K562 (cell line): ENCODE data around the gene OR6S1.

ENCODE experiments used
- CTCF ChIP-seq, 3 experiments: IDR thresholded peaks in 2 of 3; conservative IDR thresholded peaks in 1 of 3; 2 replicates each; pipeline ENCODE4 v1.5.1; 2011 to 2012; ENCODE audit warnings: low read length in 3 of 3, mild to moderate bottlenecking in 3 of 3, control low read depth in 2 of 3, improper control_type of control experiment in 1 of 3, inconsistent platforms in 1 of 3, low read depth in 1 of 3, mixed read lengths in 1 of 3, moderate library complexity in 1 of 3; ENCODE audit not compliant: insufficient read depth in 2 of 3
- E2F4 ChIP-seq: sonication (generic); formaldehyde crosslinking; IDR thresholded peaks from 2 replicates; pipeline ENCODE4 v1.8.0; 2022; ENCODE audit warnings: mild to moderate bottlenecking, low read depth, missing genetic modification reagents
- FOXP4 ChIP-seq: sonication (generic); formaldehyde crosslinking; IDR thresholded peaks from 2 replicates; pipeline ENCODE4 v1.8.0; 2022; ENCODE audit warnings: mild to moderate bottlenecking, missing genetic modification reagents, borderline replicate concordance
- NBN ChIP-seq: fragments of 450-650 bp; IDR thresholded peaks from 2 replicates; pipeline ENCODE4 v1.6.1; 2016; ENCODE audit warnings: low read depth, mild to moderate bottlenecking
- POLR2A ChIP-seq: fragments of 450-650 bp; conservative IDR thresholded peaks from 2 replicates; pipeline ENCODE4 v1.6.1; 2016
- YY1 ChIP-seq, 3 experiments: IDR thresholded peaks; 2 replicates each; pipeline ENCODE4 v1.6.1; 2011; ENCODE audit warnings: low read length in 2 of 3, mild to moderate bottlenecking in 2 of 3, moderate library complexity in 2 of 3, borderline replicate concordance in 1 of 3, control low read depth in 1 of 3, low read depth in 1 of 3; ENCODE audit not compliant: insufficient read depth in 3 of 3, insufficient replicate concordance in 2 of 3, control insufficient read depth in 1 of 3, insufficient read length in 1 of 3; ENCODE audit errors: extremely low read depth in 1 of 3
- ZNF780A ChIP-seq: fragments of 250-450 bp; sonication (Bioruptor Pico); IDR thresholded peaks from 2 replicates; pipeline ENCODE4 v1.5.0; 2021; ENCODE audit warnings: mild to moderate bottlenecking

GRCh38 chr14:20627346-20628027 is 14.0 kb downstream of the OR6S1 start:
- no peak for TF ChIP-seq NBN
- TF ChIP-seq CTCF (IDR thresholded peaks at IDR 0.05 in 2 of 3, conservative IDR thresholded peaks at IDR 0.05 in 1 of 3; ENCODE audit: insufficient read depth in 2 of 3, low read depth in 1 of 3, low read length in 3 of 3), result no peak
- no peak for TF ChIP-seq ZNF780A
- no peak for TF ChIP-seq POLR2A
- TF ChIP-seq FOXP4 (CRISPR knock-in tag), result no peak
- TF ChIP-seq E2F4, result no peak
- no peak for TF ChIP-seq YY1 (IDR thresholded peaks at IDR 0.05; ENCODE audit: borderline replicate concordance in 1 of 3, control insufficient read depth in 1 of 3, extremely low read depth in 1 of 3, insufficient read depth in 3 of 3, insufficient read length in 1 of 3, insufficient replicate concordance in 2 of 3, low read depth in 1 of 3, low read length in 2 of 3)
